Stomach (tissue), 4 donors: ENCODE data around the gene B3GLCT.

Source experiments
- CTCF ChIP-seq, 7 experiments: fragments of 450-650 bp in 4 of 7; fragments of 200-600 bp in 3 of 7; sonication (generic) in 3 of 7; IDR thresholded peaks; one replicate each; pipeline ENCODE4 v1.5.1; 2016 to 2019; ENCODE audit warnings: antibody characterized with exemption in 7 of 7, control low read depth in 2 of 7, mild to moderate bottlenecking in 1 of 7
- EP300 ChIP-seq: sonication (generic); formaldehyde crosslinking; IDR thresholded peaks from one replicate; pipeline ENCODE4 v1.6.1; 2017; ENCODE audit warnings: antibody characterized with exemption
- POLR2A ChIP-seq, 4 donors: fragments of 450-650 bp; IDR thresholded peaks; one replicate each; pipeline ENCODE4 v1.6.1; 2016; ENCODE audit warnings: antibody characterized with exemption in 4 of 4, control low read depth in 2 of 4, mild to moderate bottlenecking in 1 of 4, moderate library complexity in 1 of 4
- POLR2AphosphoS5 ChIP-seq, 3 donors: sonication (generic); formaldehyde crosslinking; IDR thresholded peaks; one replicate each; pipeline ENCODE4 v1.6.1; 2016; ENCODE audit warnings: antibody characterized with exemption in 3 of 3

GRCh38 chr13:31282741-31283455 is 83.1 kb downstream of the B3GLCT start:
- TF ChIP-seq POLR2AphosphoS5 (IDR thresholded peaks at IDR 0.05) (no peak), CTCF (IDR thresholded peaks at IDR 0.05) (no peak), POLR2A (IDR thresholded peaks at IDR 0.05) (no peak), EP300 (no peak)
